Measurements from ENCODE around the gene USP22. TPM values are rescaled to one million over a fixed set of nuclear protein-coding genes. Genes with fewer than 3 reads are reported as not detected.

USP22 gene
- total and polyA plus RNA-seq, 3 donors from 2014 or later = 96.3 to 216 (median 161) TPM

DNA sequence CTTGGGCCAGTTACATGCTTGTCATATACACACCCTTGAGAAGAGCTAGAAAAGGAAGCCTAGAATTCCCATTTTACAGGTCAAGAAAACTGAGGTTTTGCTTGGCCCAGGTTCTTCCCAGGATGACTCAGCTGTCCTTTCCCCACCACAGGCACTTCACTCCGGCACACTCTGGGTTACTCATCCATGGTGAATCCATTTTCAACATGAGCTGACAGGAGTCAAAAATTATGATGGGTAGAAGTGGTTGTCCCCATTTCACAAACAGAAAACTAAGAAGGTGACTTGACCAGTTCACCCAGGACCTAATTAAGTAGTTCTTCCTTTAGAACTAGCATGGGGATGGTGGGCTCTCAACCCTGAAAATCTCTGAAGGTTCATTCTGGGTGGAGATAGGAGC lies 67.2 kb downstream of the USP22 start:
- H3K27me3 ChIP-seq = no peaks in the 10 kb centered on the region
- no peak overlapping the region for H3K4me3 ChIP-seq
- no peak for DNase-seq
- WGBS, 2 donors = 93 to 100% methylated on average over 1 of the region's 1 CpG
- H3K9me3 ChIP-seq = no peaks in the 10 kb centered on the region
- H3K36me3 ChIP-seq (ENCODE audit: low read depth, missing control alignments) = no peaks in the 10 kb centered on the region
- no peaks in the 10 kb centered on the region for H3K4me1 ChIP-seq
- intact Hi-C loops (cut with DNase I; ENCODE audit: low total_unique reads) = no loop called here
- H3K27ac ChIP-seq = no peak overlapping the region
- TF ChIP-seq POLR2A (IDR thresholded peaks at IDR 0.05) = no peak
- TF ChIP-seq, protein P1, sequence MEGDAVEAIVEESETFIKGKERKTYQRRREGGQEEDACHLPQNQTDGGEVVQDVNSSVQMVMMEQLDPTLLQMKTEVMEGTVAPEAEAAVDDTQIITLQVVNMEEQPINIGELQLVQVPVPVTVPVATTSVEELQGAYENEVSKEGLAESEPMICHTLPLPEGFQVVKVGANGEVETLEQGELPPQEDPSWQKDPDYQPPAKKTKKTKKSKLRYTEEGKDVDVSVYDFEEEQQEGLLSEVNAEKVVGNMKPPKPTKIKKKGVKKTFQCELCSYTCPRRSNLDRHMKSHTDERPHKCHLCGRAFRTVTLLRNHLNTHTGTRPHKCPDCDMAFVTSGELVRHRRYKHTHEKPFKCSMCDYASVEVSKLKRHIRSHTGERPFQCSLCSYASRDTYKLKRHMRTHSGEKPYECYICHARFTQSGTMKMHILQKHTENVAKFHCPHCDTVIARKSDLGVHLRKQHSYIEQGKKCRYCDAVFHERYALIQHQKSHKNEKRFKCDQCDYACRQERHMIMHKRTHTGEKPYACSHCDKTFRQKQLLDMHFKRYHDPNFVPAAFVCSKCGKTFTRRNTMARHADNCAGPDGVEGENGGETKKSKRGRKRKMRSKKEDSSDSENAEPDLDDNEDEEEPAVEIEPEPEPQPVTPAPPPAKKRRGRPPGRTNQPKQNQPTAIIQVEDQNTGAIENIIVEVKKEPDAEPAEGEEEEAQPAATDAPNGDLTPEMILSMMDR (IDR thresholded peaks at IDR 0.05) = no peak

GRCh38 chr17:20970329-20970728 lies 72.5 kb downstream of the USP22 start:
- no peak for TF ChIP-seq POLR2A (IDR thresholded peaks at IDR 0.05)
- TF ChIP-seq, protein P1 (IDR thresholded peaks at IDR 0.05) = no peak
- DNase-seq = no peak
- intact Hi-C loops (cut with DNase I; ENCODE audit: low total_unique reads) = no loop called here
- H3K27ac ChIP-seq = no peak overlapping the region
- no peak overlapping the region for H3K4me3 ChIP-seq
- H3K27me3 ChIP-seq = no peaks in the 10 kb centered on the region
- no peaks in the 10 kb centered on the region for H3K9me3 ChIP-seq
- H3K4me1 ChIP-seq = no peaks in the 10 kb centered on the region
- no peaks in the 10 kb centered on the region for H3K36me3 ChIP-seq (ENCODE audit: low read depth, missing control alignments)
- 67 to 74% methylated on average over 4 of the region's 4 CpGs for WGBS, 2 donors

DNA sequence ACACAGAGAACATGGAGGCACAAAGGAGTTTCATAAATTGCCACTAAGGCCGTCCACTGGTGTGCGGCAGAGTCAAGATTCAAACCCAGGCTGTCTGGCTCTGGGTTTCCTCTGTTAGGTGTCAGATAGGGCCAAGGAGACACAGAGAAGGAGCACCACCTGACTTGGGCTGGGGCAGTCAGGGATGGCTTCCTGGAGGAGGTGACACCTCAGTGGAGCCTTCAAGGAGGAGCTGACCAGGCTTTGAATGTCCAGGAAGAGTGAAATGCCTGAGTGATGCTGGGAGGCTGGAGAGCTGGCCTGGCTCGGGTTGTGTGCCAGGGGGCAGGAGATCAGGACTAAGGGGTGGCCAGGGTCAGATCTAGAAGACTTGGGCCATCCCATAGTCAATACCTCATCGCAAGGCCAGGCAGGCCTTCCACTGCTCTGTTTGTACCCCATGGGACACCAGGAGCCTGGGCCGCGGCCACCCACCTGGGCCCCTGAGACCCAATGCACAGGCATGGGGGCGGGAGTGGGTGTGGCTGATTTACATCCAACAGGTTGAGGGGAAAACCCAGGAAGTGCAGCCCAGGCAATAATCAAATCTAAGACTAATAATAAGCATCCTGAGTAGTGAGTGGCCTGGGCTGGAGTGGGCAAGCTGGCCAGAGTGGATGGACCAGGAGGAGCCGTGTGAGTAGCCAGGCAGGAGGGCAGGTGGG lies 73.7 kb downstream of the USP22 start:
- no peak for TF ChIP-seq POLR2A (IDR thresholded peaks at IDR 0.05)
- no peak for DNase-seq
- no peaks in the 10 kb centered on the region for H3K27me3 ChIP-seq
- intact Hi-C loops (cut with DNase I; ENCODE audit: low total_unique reads) = no loop called here
- H3K4me1 ChIP-seq = no peaks in the 10 kb centered on the region
- H3K36me3 ChIP-seq (ENCODE audit: low read depth, missing control alignments) = no peaks in the 10 kb centered on the region
- H3K27ac ChIP-seq = no peak overlapping the region
- 93 to 97% methylated on average over 8 of the region's 8 CpGs for WGBS, 2 donors
- no peaks in the 10 kb centered on the region for H3K9me3 ChIP-seq
- H3K4me3 ChIP-seq = no peak overlapping the region

GRCh38 chr17:20967776-20968175 lies 75.0 kb downstream of the USP22 start:
- H3K9me3 ChIP-seq = no peaks in the 10 kb centered on the region
- no peaks in the 10 kb centered on the region for H3K36me3 ChIP-seq (ENCODE audit: low read depth, missing control alignments)
- no peak overlapping the region for H3K4me3 ChIP-seq
- no peak overlapping the region for H3K27ac ChIP-seq
- no peaks in the 10 kb centered on the region for H3K27me3 ChIP-seq
- DNase-seq = no peak
- intact Hi-C loops (cut with DNase I; ENCODE audit: low total_unique reads) = no loop called here
- TF ChIP-seq POLR2A (IDR thresholded peaks at IDR 0.05) = no peak
- TF ChIP-seq, protein P1 (IDR thresholded peaks at IDR 0.05) = no peak
- no peaks in the 10 kb centered on the region for H3K4me1 ChIP-seq
- WGBS, 2 donors = 84 to 97% methylated on average over 3 of the region's 3 CpGs

DNA sequence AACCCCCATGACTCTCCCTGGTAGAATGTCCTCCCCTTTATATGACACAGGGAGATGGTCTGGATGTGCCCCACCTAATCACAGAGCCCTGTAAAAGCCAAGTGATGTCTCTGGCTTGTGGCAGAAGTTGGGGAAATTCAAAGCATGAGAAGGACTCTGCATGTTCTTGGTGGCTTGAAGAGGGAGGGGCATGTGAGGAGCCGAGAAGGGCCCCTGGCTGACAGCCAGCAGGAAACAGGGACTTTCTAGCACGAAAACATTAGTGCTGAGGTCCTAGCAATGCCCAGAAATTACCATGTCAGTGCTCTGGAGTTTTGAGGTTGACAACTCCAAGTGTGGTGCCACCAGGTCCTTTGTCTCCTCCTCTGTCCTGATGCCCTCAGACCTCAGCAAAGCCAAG lies 75.9 kb downstream of the USP22 start:
- H3K27me3 ChIP-seq = no peaks in the 10 kb centered on the region
- no peaks in the 10 kb centered on the region for H3K36me3 ChIP-seq (ENCODE audit: low read depth, missing control alignments)
- no peak for DNase-seq
- TF ChIP-seq POLR2A (IDR thresholded peaks at IDR 0.05) = no peak
- TF ChIP-seq, protein P1 (IDR thresholded peaks at IDR 0.05) = no peak
- no peaks in the 10 kb centered on the region for H3K9me3 ChIP-seq
- no peak overlapping the region for H3K4me3 ChIP-seq
- 25 to 45% methylated on average over 2 of the region's 2 CpGs for WGBS, 2 donors
- intact Hi-C loops (cut with DNase I; ENCODE audit: low total_unique reads) = no loop called here
- no peak overlapping the region for H3K27ac ChIP-seq
- no peaks in the 10 kb centered on the region for H3K4me1 ChIP-seq

Data from testis (tissue), 3 donors.